ENCODE data around the gene MYO1E. TPM values are rescaled to one million over a fixed set of nuclear protein-coding genes. Genes with fewer than 3 reads are reported as not detected.

The MYO1E gene
- polyA plus RNA-seq, 1 donor from 2014 or later: 0.38 TPM

- H4K20me1 ChIP-seq (ENCODE audit: insufficient read depth): no peaks in the 10 kb centered on the region
- H3K36me3 ChIP-seq (ENCODE audit: insufficient read depth, low read length): no peaks in the 10 kb centered on the region
- H3K9ac ChIP-seq (ENCODE audit: low read length): no peak overlapping the region
- no peak overlapping the region for H2AFZ ChIP-seq (ENCODE audit: low read depth, low read length)
- no peaks in the 10 kb centered on the region for H3K9me2 ChIP-seq (ENCODE audit: insufficient read depth, low read length)
- no peaks in the 10 kb centered on the region for H3F3A ChIP-seq (ENCODE audit: insufficient read depth, low read length, poor library complexity, severe bottlenecking)
- no peak overlapping the region for H3K27ac ChIP-seq (ENCODE audit: low read length)
- no peak overlapping the region for H3K4me2 ChIP-seq (ENCODE audit: low read length)
- no peak overlapping the region for H3K4me3 ChIP-seq (ENCODE audit: low read length)
- H3K9me3 ChIP-seq (ENCODE audit: low read length): no peaks in the 10 kb centered on the region
- no peaks in the 10 kb centered on the region for H3K79me2 ChIP-seq (replicated peaks; ENCODE audit: insufficient read depth, low read length)
- H3K27me3 ChIP-seq (ENCODE audit: insufficient read depth, low read depth, low read length): no peaks in the 10 kb centered on the region
- TF ChIP-seq POLR2AphosphoS5 (IDR thresholded peaks at IDR 0.05): no peak
- TF ChIP-seq SMC3 (conservative IDR thresholded peaks at IDR 0.05; ENCODE audit: poor library complexity): no peak
- no peak for TF ChIP-seq MXI1 (conservative IDR thresholded peaks at IDR 0.05; ENCODE audit: poor library complexity, severe bottlenecking)
These were observed 25.7 kb downstream of the MYO1E start for GRCh38 chr15:59346951-59347350.

GRCh38 chr15:59345326-59345725 is 27.3 kb downstream of the MYO1E start:
- no peaks in the 10 kb centered on the region for H3F3A ChIP-seq (ENCODE audit: insufficient read depth, low read length, poor library complexity, severe bottlenecking)
- TF ChIP-seq EZH2 (IDR thresholded peaks at IDR 0.05; ENCODE audit: borderline replicate concordance, insufficient read depth, low read length, poor library complexity, severe bottlenecking) (no peak), RAD21 (conservative IDR thresholded peaks at IDR 0.05) (no peak), EP300 (conservative IDR thresholded peaks at IDR 0.05; ENCODE audit: poor library complexity, severe bottlenecking) (no peak), REST (IDR thresholded peaks at IDR 0.05; ENCODE audit: borderline replicate concordance) (no peak)
- H3K4me2 ChIP-seq (ENCODE audit: low read length): no peak overlapping the region
- no peaks in the 10 kb centered on the region for H3K27me3 ChIP-seq (ENCODE audit: insufficient read depth, low read depth, low read length)
- no peaks in the 10 kb centered on the region for H3K9me2 ChIP-seq (ENCODE audit: insufficient read depth, low read length)
- H3K9ac ChIP-seq (ENCODE audit: low read length): no peak overlapping the region
- H3K79me2 ChIP-seq (replicated peaks; ENCODE audit: insufficient read depth, low read length): no peaks in the 10 kb centered on the region
- H3K27ac ChIP-seq (ENCODE audit: low read length): no peak overlapping the region
- no peak overlapping the region for H3K4me3 ChIP-seq (ENCODE audit: low read length)
- H3K9me3 ChIP-seq (ENCODE audit: low read length): no peaks in the 10 kb centered on the region
- no peaks in the 10 kb centered on the region for H3K36me3 ChIP-seq (ENCODE audit: insufficient read depth, low read length)
- H2AFZ ChIP-seq (ENCODE audit: low read depth, low read length): no peak overlapping the region
- no peaks in the 10 kb centered on the region for H4K20me1 ChIP-seq (ENCODE audit: insufficient read depth)

GRCh38 chr15:59344311-59344710 is 28.4 kb downstream of the MYO1E start:
- H3K79me2 ChIP-seq (replicated peaks; ENCODE audit: insufficient read depth, low read length): no peaks in the 10 kb centered on the region
- H3K4me3 ChIP-seq (ENCODE audit: low read length): no peak overlapping the region
- no peaks in the 10 kb centered on the region for H4K20me1 ChIP-seq (ENCODE audit: insufficient read depth)
- H3K9me3 ChIP-seq (ENCODE audit: low read length): no peaks in the 10 kb centered on the region
- H2AFZ ChIP-seq (ENCODE audit: low read depth, low read length): no peak overlapping the region
- no peak for TF ChIP-seq POLR2AphosphoS5 (IDR thresholded peaks at IDR 0.05)
- H3K9ac ChIP-seq (ENCODE audit: low read length): no peak overlapping the region
- no peaks in the 10 kb centered on the region for H3K36me3 ChIP-seq (ENCODE audit: insufficient read depth, low read length)
- H3K9me2 ChIP-seq (ENCODE audit: insufficient read depth, low read length): no peaks in the 10 kb centered on the region
- H3K27me3 ChIP-seq (ENCODE audit: insufficient read depth, low read depth, low read length): no peaks in the 10 kb centered on the region
- no peak overlapping the region for H3K4me2 ChIP-seq (ENCODE audit: low read length)
- no peak overlapping the region for H3K27ac ChIP-seq (ENCODE audit: low read length)
- H3F3A ChIP-seq (ENCODE audit: insufficient read depth, low read length, poor library complexity, severe bottlenecking): no peaks in the 10 kb centered on the region
